Renal cortical epithelial cell (primary cell): ENCODE measurements around the gene TCF4. TPM values are rescaled to one million over a fixed set of nuclear protein-coding genes. Genes with fewer than 3 reads are reported as not detected.

Experiments
- DNase-seq: peaks from one replicate; pipeline ENCODE4 v3.0.0-alpha.2; 2011; ENCODE audit warnings: low read depth
- total RNA-seq: library from RNA; depleted of rRNA; stranded (reverse); fragments of >200 nt; gene quantifications from 2 replicates; pipeline ENCODE4 v1.2.3, GENCODE V29; 2014

Gene TCF4
- total RNA-seq, 1 donor from 2014 or later = 11.0 TPM

GRCh38 chr18:55546851-55547704 lies 40.9 kb downstream of the TCF4 start:
- peak; percentile 65 for DNase-seq

- no peak for DNase-seq
Observed at GRCh38 chr18:55544014-55544413, 44.0 kb downstream of the TCF4 start.

- DNase-seq = no peak
Observed at GRCh38 chr18:55543130-55543704, 44.8 kb downstream of the TCF4 start.

- DNase-seq = no peak
Observed at GRCh38 chr18:55541571-55541970, 46.4 kb downstream of the TCF4 start.

GRCh38 chr18:55539240-55539639 lies 48.8 kb downstream of the TCF4 start:
- DNase-seq = no peak

GRCh38 chr18:55534996-55535395 lies 53.0 kb downstream of the TCF4 start:
- no peak for DNase-seq

GRCh38 chr18:55534547-55534946 lies 53.4 kb downstream of the TCF4 start:
- no peak for DNase-seq

- no peak for DNase-seq
Observed at GRCh38 chr18:55530166-55530565, 57.8 kb downstream of the TCF4 start.

GRCh38 chr18:55529581-55529980 lies 58.4 kb downstream of the TCF4 start:
- DNase-seq = no peak

GRCh38 chr18:55525845-55526244 lies 62.1 kb downstream of the TCF4 start:
- no peak for DNase-seq

GRCh38 chr18:55524353-55525073 lies 63.5 kb downstream of the TCF4 start:
- no peak for DNase-seq

GRCh38 chr18:55523001-55523400 lies 65.0 kb downstream of the TCF4 start:
- DNase-seq = no peak

GRCh38 chr18:55522011-55522410 lies 66.0 kb downstream of the TCF4 start:
- no peak for DNase-seq

- no peak for DNase-seq
Observed at GRCh38 chr18:55517055-55517454, 70.9 kb downstream of the TCF4 start.

GRCh38 chr18:55515941-55516710 lies 71.9 kb downstream of the TCF4 start:
- DNase-seq = no peak

- no peak for DNase-seq
Observed at GRCh38 chr18:55515214-55515613, 72.8 kb downstream of the TCF4 start.

- peak; percentile 25 for DNase-seq
Observed at GRCh38 chr18:55513161-55513560, 74.8 kb downstream of the TCF4 start.

- no peak for DNase-seq
Observed at GRCh38 chr18:55511277-55511676, 76.7 kb downstream of the TCF4 start.

GRCh38 chr18:55510809-55511208 lies 77.2 kb downstream of the TCF4 start:
- peak; percentile 36 for DNase-seq

- DNase-seq = peak; percentile 83
Observed at GRCh38 chr18:55509631-55510324, 78.2 kb downstream of the TCF4 start.

- DNase-seq = no peak
Observed at GRCh38 chr18:55508651-55509050, 79.3 kb downstream of the TCF4 start.
